ENCODE measurements around the gene DLL1.

GRCh38 chr6:170288852-170289179, 2.1 kb downstream of the DLL1 start:
- TF ChIP-seq CTCF (IDR thresholded peaks at IDR 0.05) (no peak), POLR2A (IDR thresholded peaks at IDR 0.05) (no peak)

All from uterus (tissue), 2 donors.